ENCODE measurements around the gene PRKCE. TPM values are rescaled to one million over a fixed set of nuclear protein-coding genes. Genes with fewer than 3 reads are reported as not detected.

PRKCE gene
- total RNA-seq, 5 donors from 2014 or later (not counting 1 experiment from before 2014, with no cell fraction given) = 16.5 to 29.8 (median 23.4) TPM

DNA sequence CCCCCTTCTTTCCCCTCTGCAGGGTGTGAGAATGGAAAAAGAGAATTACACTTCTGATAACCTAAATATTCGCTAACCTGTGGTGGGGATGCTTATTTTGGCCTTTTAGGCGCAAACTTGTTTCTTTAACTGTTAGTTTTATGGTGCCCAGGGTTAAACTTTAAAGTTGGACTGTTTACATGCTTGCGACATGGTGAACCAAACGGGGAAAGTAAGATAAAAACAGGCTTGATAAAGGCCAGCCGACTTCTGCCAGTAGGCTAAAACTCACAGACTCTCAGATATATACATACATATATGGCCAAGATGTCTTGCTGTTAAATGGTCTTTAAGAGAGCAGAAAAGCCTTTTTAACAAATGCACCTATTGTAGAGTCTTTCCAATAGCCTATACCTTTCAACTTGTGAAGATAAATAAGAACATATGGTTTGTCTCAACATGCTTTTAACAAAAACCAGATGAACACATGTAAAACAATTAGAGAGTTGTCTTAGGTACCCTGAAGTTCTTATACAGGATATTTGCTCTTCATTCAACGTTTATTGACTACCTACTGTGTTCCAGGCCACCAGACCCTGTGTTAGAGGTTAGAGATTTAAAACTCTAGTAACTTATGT lies 29.0 kb downstream of the PRKCE start:
- H3K27me3 ChIP-seq (replicated peaks in 1 of 2; ENCODE audit: control insufficient read depth in 2 of 2, extremely low read depth in 1 of 2, insufficient read depth in 2 of 2, low read length in 1 of 2) = no peaks in the 10 kb centered on the region
- Mint-ChIP-seq H3K27ac (no peak overlapping the region), H3K36me3 (peaks cover 3% of the 10 kb centered on the region), H3K4me3 (no peak overlapping the region), H3K27me3 (no peaks in the 10 kb centered on the region), H3K4me1 (peaks cover 4 to 12% (median 4%) of the 10 kb centered on the region in 3 donors), H3K9me3 (no peaks in the 10 kb centered on the region)
- no CpG with 5 or more reads among the region's 6 CpGs for WGBS (ENCODE audit: insufficient coverage)
- no peaks in the 10 kb centered on the region for H3K9me3 ChIP-seq
- POLR2A ChIA-PET = no interaction called here
- CTCF ChIA-PET = no interaction called here
- DNase-seq (no peak), ATAC-seq (replicated peaks in 1 of 4) (no peak)
- H3K4me1 ChIP-seq (ENCODE audit: control insufficient read depth in 1 of 2, extremely low read depth in 1 of 2, insufficient read depth in 2 of 2, low read length in 2 of 2) = no peaks in the 10 kb centered on the region
- no peak overlapping the region for H3K27ac ChIP-seq (ENCODE audit: low read length)
- no peak overlapping the region for H3K4me3 ChIP-seq (ENCODE audit: control insufficient read depth in 1 of 2, extremely low read depth in 1 of 2, low read length in 1 of 2)
- H3K36me3 ChIP-seq (ENCODE audit: control insufficient read depth in 2 of 2, extremely low read depth in 1 of 2, insufficient read depth in 1 of 2, low read length in 1 of 2) = no peaks in the 10 kb centered on the region

DNA sequence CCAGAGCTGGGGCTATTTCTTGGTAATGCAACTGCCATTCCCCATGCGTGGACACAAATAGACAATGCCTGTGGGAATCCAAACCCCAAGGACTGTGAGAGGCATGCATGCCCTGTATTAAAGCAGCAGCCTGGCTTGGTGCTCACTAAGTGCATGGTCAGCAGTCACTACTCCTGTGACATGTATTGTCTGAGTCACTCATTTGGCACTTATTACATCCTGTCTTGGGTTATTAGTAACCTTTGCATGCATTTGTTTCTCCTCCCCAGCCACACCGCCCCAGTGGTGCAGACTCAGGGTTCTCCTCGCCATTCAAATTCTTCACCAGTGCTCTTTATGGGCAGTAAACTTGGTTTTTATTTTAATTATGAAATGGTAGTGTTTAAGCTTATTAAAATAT lies 30.2 kb downstream of the PRKCE start:
- peaks cover 4 to 12% (median 4%) of the 10 kb centered on the region in 3 donors for H3K4me1 Mint-ChIP-seq
- ChIA-PET POLR2A (no interaction called here), CTCF (no interaction called here)
- Histone ChIP-seq H3K9me3 (no peaks in the 10 kb centered on the region), H3K36me3 (ENCODE audit: control insufficient read depth in 2 of 2, extremely low read depth in 1 of 2, insufficient read depth in 1 of 2, low read length in 1 of 2) (no peaks in the 10 kb centered on the region), H3K4me3 (ENCODE audit: control insufficient read depth in 1 of 2, extremely low read depth in 1 of 2, low read length in 1 of 2) (no peak overlapping the region), H3K27ac (ENCODE audit: low read length) (no peak overlapping the region), H3K27me3 (replicated peaks in 1 of 2; ENCODE audit: control insufficient read depth in 2 of 2, extremely low read depth in 1 of 2, insufficient read depth in 2 of 2, low read length in 1 of 2) (no peaks in the 10 kb centered on the region), H3K4me1 (ENCODE audit: control insufficient read depth in 1 of 2, extremely low read depth in 1 of 2, insufficient read depth in 2 of 2, low read length in 2 of 2) (no peaks in the 10 kb centered on the region)
- H3K4me3 Mint-ChIP-seq = no peak overlapping the region
- 100% methylated on average over 1 of the region's 3 CpGs for WGBS (ENCODE audit: insufficient coverage)
- peaks cover 3% of the 10 kb centered on the region for H3K36me3 Mint-ChIP-seq
- DNase-seq = no peak
- ATAC-seq (replicated peaks in 1 of 4) = no peak
- H3K27me3 Mint-ChIP-seq = no peaks in the 10 kb centered on the region
- no peaks in the 10 kb centered on the region for H3K9me3 Mint-ChIP-seq
- H3K27ac Mint-ChIP-seq = no peak overlapping the region

DNA sequence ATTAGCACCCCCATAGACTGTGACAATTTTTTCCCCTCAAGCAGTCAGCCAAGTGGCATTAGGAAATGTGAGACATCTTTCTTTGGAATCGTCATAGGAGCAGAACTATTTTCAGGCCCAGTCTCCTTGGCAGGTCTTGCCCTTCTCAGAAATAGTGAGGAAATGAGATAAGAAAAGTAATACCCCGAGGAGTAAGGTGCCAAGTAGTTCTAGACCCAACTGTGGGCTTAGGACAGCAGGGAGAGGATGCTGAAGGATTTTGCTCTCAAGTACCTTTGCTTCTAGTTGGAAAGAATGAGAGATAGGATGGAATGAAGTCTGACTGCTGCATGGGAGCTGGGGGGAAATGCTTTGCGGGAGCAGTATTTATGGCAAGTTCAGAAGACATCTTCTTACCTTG lies 31.8 kb downstream of the PRKCE start:
- CTCF ChIA-PET = no interaction called here

DNA sequence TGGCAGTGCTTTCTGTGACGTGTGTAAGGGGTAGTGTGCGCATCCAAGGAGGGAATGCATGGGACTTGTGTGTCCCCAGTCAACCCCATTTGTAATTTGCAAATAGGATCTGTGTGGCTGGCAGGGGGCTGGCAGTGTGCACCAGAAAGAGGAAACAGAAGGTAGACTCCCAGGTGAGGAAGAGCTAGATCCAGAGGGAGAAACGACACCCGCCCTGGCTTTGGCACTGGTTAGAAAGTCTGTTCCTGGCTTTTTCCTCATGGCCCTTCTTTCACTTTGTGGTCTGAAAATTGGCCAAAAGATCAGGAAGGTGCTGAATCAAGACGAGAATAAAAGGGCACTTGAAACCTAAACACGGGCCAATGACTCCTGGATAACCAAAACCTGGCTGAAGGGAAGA lies 33.3 kb downstream of the PRKCE start:
- Mint-ChIP-seq H3K4me1 (peaks cover 12 to 18% (median 14%) of the 10 kb centered on the region in 3 donors), H3K27ac (no peak overlapping the region), H3K4me3 (no peak overlapping the region), H3K27me3 (no peaks in the 10 kb centered on the region), H3K9me3 (no peaks in the 10 kb centered on the region), H3K36me3 (peaks cover 3% of the 10 kb centered on the region)
- DNase-seq = no peak
- Histone ChIP-seq H3K4me3 (ENCODE audit: control insufficient read depth in 1 of 2, extremely low read depth in 1 of 2, low read length in 1 of 2) (no peak overlapping the region), H3K4me1 (ENCODE audit: control insufficient read depth in 1 of 2, extremely low read depth in 1 of 2, insufficient read depth in 2 of 2, low read length in 2 of 2) (no peaks in the 10 kb centered on the region), H3K27me3 (replicated peaks in 1 of 2; ENCODE audit: control insufficient read depth in 2 of 2, extremely low read depth in 1 of 2, insufficient read depth in 2 of 2, low read length in 1 of 2) (no peaks in the 10 kb centered on the region), H3K27ac (ENCODE audit: low read length) (no peak overlapping the region), H3K9me3 (no peaks in the 10 kb centered on the region), H3K36me3 (ENCODE audit: control insufficient read depth in 2 of 2, extremely low read depth in 1 of 2, insufficient read depth in 1 of 2, low read length in 1 of 2) (no peaks in the 10 kb centered on the region)
- ChIA-PET CTCF (interaction anchor here (0.6 to 1.8 kb wide), 2 partner anchors 18 to 1224 kb away, joined by 3 read pairs; no protein-coding TSS in a partner anchor), POLR2A (no interaction called here)
- WGBS (ENCODE audit: insufficient coverage) = 100% methylated on average over 4 of the region's 6 CpGs
- no peak for ATAC-seq (replicated peaks in 1 of 4)

More for the DNA sequence above, 31.8 kb downstream of the PRKCE start:
- no peak for ATAC-seq (replicated peaks in 1 of 4)
- Mint-ChIP-seq H3K9me3 (no peaks in the 10 kb centered on the region), H3K36me3 (peaks cover 3% of the 10 kb centered on the region), H3K4me3 (no peak overlapping the region), H3K4me1 (peaks cover 10 to 12% (median 12%) of the 10 kb centered on the region in 3 donors), H3K27me3 (no peaks in the 10 kb centered on the region), H3K27ac (no peak overlapping the region)
- no peaks in the 10 kb centered on the region for H3K27me3 ChIP-seq (replicated peaks in 1 of 2; ENCODE audit: control insufficient read depth in 2 of 2, extremely low read depth in 1 of 2, insufficient read depth in 2 of 2, low read length in 1 of 2)
- no peaks in the 10 kb centered on the region for H3K4me1 ChIP-seq (ENCODE audit: control insufficient read depth in 1 of 2, extremely low read depth in 1 of 2, insufficient read depth in 2 of 2, low read length in 2 of 2)
- WGBS (ENCODE audit: insufficient coverage) = 42% methylated on average over 2 of the region's 3 CpGs
- no peaks in the 10 kb centered on the region for H3K9me3 ChIP-seq
- POLR2A ChIA-PET = no interaction called here
- no peaks in the 10 kb centered on the region for H3K36me3 ChIP-seq (ENCODE audit: control insufficient read depth in 2 of 2, extremely low read depth in 1 of 2, insufficient read depth in 1 of 2, low read length in 1 of 2)
- H3K27ac ChIP-seq (ENCODE audit: low read length) = no peak overlapping the region
- no peak for DNase-seq
- no peak overlapping the region for H3K4me3 ChIP-seq (ENCODE audit: control insufficient read depth in 1 of 2, extremely low read depth in 1 of 2, low read length in 1 of 2)

DNA sequence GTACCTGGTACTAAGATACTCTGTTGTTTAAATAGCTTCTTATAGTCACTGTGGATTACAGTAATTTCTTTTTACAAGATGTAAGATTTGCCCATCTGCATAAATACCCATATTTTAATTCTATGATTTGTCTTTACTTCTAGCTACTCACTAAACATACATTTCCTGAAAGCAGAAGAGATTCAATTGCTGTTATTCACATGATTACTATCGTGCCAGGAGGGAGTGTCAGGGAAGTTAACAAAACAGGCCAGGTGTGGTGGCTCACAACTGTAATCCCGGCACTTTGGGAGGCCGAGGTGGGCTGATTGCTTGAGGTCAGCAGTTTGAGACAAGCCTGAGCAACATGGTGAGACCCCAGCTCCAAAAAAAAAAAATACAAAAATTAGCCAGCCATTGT lies 33.8 kb downstream of the PRKCE start:
- Histone ChIP-seq H3K9me3 (no peaks in the 10 kb centered on the region), H3K4me3 (ENCODE audit: control insufficient read depth in 1 of 2, extremely low read depth in 1 of 2, low read length in 1 of 2) (no peak overlapping the region), H3K27ac (ENCODE audit: low read length) (no peak overlapping the region), H3K36me3 (ENCODE audit: control insufficient read depth in 2 of 2, extremely low read depth in 1 of 2, insufficient read depth in 1 of 2, low read length in 1 of 2) (no peaks in the 10 kb centered on the region), H3K4me1 (ENCODE audit: control insufficient read depth in 1 of 2, extremely low read depth in 1 of 2, insufficient read depth in 2 of 2, low read length in 2 of 2) (no peaks in the 10 kb centered on the region), H3K27me3 (replicated peaks in 1 of 2; ENCODE audit: control insufficient read depth in 2 of 2, extremely low read depth in 1 of 2, insufficient read depth in 2 of 2, low read length in 1 of 2) (no peaks in the 10 kb centered on the region)
- CTCF ChIA-PET = interaction anchor here (0.6 to 1.8 kb wide), 2 partner anchors 17 to 1224 kb away, joined by 3 read pairs; no protein-coding TSS in a partner anchor
- no CpG with 5 or more reads among the region's 3 CpGs for WGBS (ENCODE audit: insufficient coverage)
- no peak for DNase-seq
- no peaks in the 10 kb centered on the region for H3K9me3 Mint-ChIP-seq
- POLR2A ChIA-PET = no interaction called here
- peaks cover 3% of the 10 kb centered on the region for H3K36me3 Mint-ChIP-seq
- no peak overlapping the region for H3K27ac Mint-ChIP-seq
- no peak overlapping the region for H3K4me3 Mint-ChIP-seq
- H3K4me1 Mint-ChIP-seq = peaks cover 12 to 23% (median 14%) of the 10 kb centered on the region in 3 donors
- no peaks in the 10 kb centered on the region for H3K27me3 Mint-ChIP-seq
- no peak for ATAC-seq (replicated peaks in 1 of 4)

DNA sequence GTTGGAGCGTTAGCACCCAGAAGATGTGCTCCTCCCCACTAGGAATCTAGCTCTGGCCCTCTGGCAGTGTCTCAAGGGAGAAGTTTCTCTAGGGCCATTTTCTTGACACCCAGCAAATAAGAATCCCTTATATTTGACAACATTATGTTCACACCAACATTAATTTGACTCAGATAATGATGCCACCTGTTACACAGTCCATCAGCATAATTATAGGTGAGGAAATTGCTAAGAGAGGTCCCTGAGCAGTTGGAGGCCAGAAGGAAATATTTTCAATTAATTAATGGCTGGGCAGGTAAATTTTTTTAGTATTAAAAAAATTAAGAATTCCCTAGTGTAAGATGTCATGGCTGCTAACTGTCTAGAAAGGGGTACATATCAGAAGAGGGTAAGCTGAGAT lies 36.5 kb downstream of the PRKCE start:
- WGBS (ENCODE audit: insufficient coverage) = no CpG with 5 or more reads among the region's 1 CpG
- Histone ChIP-seq H3K27ac (ENCODE audit: low read length) (no peak overlapping the region), H3K27me3 (replicated peaks in 1 of 2; ENCODE audit: control insufficient read depth in 2 of 2, extremely low read depth in 1 of 2, insufficient read depth in 2 of 2, low read length in 1 of 2) (no peaks in the 10 kb centered on the region), H3K9me3 (no peaks in the 10 kb centered on the region), H3K4me3 (ENCODE audit: control insufficient read depth in 1 of 2, extremely low read depth in 1 of 2, low read length in 1 of 2) (no peak overlapping the region), H3K36me3 (ENCODE audit: control insufficient read depth in 2 of 2, extremely low read depth in 1 of 2, insufficient read depth in 1 of 2, low read length in 1 of 2) (no peaks in the 10 kb centered on the region), H3K4me1 (ENCODE audit: control insufficient read depth in 1 of 2, extremely low read depth in 1 of 2, insufficient read depth in 2 of 2, low read length in 2 of 2) (no peaks in the 10 kb centered on the region)
- Mint-ChIP-seq H3K4me3 (no peak overlapping the region), H3K36me3 (peaks cover 3% of the 10 kb centered on the region), H3K4me1 (peaks cover 10 to 21% (median 12%) of the 10 kb centered on the region in 3 donors), H3K27me3 (no peaks in the 10 kb centered on the region), H3K27ac (no peak overlapping the region), H3K9me3 (no peaks in the 10 kb centered on the region)
- CTCF ChIA-PET = no interaction called here
- DNase-seq = no peak
- POLR2A ChIA-PET = no interaction called here
- no peak for ATAC-seq (replicated peaks in 1 of 4)
